ENCODE data around the gene SNX5. TPM values are rescaled to one million over a fixed set of nuclear protein-coding genes. Genes with fewer than 3 reads are reported as not detected.

Gene SNX5
- total and polyA plus RNA-seq, 2 of the 13 experiments (the other 11 are each of a cell fraction or from before 2014, with no cell fraction given), result 664 to 1,040 TPM

DNA sequence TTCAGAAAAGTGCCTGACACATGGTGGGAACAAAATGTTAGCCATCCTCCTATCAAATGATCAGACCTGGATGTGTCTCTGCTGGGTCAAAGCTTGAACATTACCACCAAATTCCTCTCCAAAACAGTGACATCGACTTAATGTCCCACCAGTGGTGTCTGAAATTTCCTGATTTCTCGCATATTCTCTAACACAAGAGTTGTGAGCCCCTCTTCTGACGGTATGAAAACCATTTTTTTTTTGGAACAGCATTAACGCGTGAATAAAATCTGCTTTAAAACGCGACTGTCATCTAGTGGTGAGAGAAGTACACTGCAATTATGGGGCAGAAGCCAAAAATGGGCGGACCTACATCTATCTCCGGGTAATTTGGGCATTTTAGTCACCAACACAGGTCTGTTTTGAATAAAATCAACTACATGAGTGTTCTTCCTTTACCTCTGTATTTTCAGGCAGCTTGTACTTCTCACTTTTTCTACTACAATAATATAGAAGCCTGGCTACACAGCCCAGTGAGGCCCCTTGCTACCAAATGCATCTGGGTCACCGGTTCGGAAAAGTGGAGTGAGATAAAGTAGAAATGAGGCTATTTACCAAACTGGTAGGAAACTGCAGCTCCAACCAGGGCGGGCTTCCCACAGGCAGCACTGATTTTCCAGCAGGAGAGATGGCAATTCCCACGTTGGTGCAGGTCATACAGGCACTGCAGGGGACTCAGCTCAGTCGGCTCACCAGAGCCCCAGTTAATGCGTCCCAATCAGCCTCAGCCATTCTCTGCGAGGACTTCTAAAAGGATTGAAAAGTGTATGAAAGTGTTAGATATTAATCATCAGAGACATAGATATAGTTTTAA is 27.6 kb upstream of the SNX5 start (continued):
- TF ChIP-seq, protein P1, sequence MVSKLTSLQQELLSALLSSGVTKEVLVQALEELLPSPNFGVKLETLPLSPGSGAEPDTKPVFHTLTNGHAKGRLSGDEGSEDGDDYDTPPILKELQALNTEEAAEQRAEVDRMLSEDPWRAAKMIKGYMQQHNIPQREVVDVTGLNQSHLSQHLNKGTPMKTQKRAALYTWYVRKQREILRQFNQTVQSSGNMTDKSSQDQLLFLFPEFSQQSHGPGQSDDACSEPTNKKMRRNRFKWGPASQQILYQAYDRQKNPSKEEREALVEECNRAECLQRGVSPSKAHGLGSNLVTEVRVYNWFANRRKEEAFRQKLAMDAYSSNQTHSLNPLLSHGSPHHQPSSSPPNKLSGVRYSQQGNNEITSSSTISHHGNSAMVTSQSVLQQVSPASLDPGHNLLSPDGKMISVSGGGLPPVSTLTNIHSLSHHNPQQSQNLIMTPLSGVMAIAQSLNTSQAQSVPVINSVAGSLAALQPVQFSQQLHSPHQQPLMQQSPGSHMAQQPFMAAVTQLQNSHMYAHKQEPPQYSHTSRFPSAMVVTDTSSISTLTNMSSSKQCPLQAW (CRISPR knock-in tag; IDR thresholded peaks at IDR 0.05), result peak; percentile 73; the same call in 1 of the 2 replicates

DNA sequence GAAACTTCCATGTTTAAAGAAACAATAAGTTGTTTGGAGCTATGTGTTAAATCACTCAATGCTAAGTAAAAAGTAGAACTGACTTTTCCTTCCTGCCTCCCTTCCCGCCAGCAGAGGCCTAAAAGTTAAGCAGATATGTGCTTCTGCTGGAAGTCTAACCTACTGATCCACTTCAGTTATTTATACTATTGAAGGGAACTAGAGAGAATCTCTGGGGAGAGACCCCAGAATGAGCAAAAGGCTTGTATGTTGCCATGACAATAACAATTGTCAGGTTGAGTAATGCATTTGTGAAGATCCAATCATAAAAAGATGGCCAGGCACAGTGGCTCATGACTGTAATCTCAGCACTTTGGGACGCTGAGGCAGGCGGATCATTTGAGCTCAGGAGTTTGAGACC is 25.0 kb upstream of the SNX5 start:
- H3K4me1 ChIP-seq (ENCODE audit: insufficient read depth, low read length), result peaks cover 23% of the 10 kb centered on the region
- no peak overlapping the region for H3K4me3 ChIP-seq (replicated peaks in 1 of 3; ENCODE audit: insufficient read depth in 1 of 3, low read depth in 2 of 3, low read length in 3 of 3)
- no peaks in the 10 kb centered on the region for H3K9me3 ChIP-seq (ENCODE audit: low read length)
- ATAC-seq, result no peak
- peaks cover 3% of the 10 kb centered on the region for H3K79me2 ChIP-seq (ENCODE audit: insufficient read depth, low read length)
- H3K27me3 ChIP-seq (ENCODE audit: control insufficient read depth in 1 of 2, insufficient read depth in 2 of 2, low read length in 2 of 2), result peaks cover 2 to 10% of the 10 kb centered on the region in 2 experiments; a peak in 1 of 5 replicates
- peaks cover 8 to 23% of the 10 kb centered on the region in 2 experiments for H3K36me3 ChIP-seq (replicated peaks in 1 of 2; ENCODE audit: control insufficient read depth in 1 of 2, insufficient read depth in 2 of 2, low read length in 2 of 2)
- no peak overlapping the region for H3K9ac ChIP-seq (ENCODE audit: insufficient read depth, low read depth, low read length)
- H3K4me2 ChIP-seq (ENCODE audit: low read depth, low read length), result no peak overlapping the region
- no peak overlapping the region for H2AFZ ChIP-seq (ENCODE audit: low read length)
- ChIA-PET CTCF (ENCODE audit: low intra/inter-chr PET ratio, low total read pairs) (no interaction called here), POLR2A (no interaction called here)
- DNase-seq (ENCODE audit: low spot score), result no peak
- 96% methylated on average over 3 of the region's 3 CpGs for WGBS (ENCODE audit: low lambda C conversion rate)
- no peak overlapping the region for H3K27ac ChIP-seq (ENCODE audit: extremely low read length, insufficient read depth, low read length)
- no peaks in the 10 kb centered on the region for H4K20me1 ChIP-seq (ENCODE audit: insufficient read depth, low read length)
- intact Hi-C loops (cut with micrococcal nuclease; ENCODE audit: unreplicated experiment), result no loop called here
- in situ Hi-C loops (cut with HindIII; ENCODE audit: extremely low pct_ligation_motif_present, low pct_unique_long_range_greater_than_20kb), result no loop called here
- no TSS peak for BruUV-seq (replicated peaks)
- no peak for FAIRE-seq
- no peak for TF ChIP-seq FOSL2 (CRISPR knock-in tag; IDR thresholded peaks at IDR 0.05)
- TF ChIP-seq, protein P2, sequence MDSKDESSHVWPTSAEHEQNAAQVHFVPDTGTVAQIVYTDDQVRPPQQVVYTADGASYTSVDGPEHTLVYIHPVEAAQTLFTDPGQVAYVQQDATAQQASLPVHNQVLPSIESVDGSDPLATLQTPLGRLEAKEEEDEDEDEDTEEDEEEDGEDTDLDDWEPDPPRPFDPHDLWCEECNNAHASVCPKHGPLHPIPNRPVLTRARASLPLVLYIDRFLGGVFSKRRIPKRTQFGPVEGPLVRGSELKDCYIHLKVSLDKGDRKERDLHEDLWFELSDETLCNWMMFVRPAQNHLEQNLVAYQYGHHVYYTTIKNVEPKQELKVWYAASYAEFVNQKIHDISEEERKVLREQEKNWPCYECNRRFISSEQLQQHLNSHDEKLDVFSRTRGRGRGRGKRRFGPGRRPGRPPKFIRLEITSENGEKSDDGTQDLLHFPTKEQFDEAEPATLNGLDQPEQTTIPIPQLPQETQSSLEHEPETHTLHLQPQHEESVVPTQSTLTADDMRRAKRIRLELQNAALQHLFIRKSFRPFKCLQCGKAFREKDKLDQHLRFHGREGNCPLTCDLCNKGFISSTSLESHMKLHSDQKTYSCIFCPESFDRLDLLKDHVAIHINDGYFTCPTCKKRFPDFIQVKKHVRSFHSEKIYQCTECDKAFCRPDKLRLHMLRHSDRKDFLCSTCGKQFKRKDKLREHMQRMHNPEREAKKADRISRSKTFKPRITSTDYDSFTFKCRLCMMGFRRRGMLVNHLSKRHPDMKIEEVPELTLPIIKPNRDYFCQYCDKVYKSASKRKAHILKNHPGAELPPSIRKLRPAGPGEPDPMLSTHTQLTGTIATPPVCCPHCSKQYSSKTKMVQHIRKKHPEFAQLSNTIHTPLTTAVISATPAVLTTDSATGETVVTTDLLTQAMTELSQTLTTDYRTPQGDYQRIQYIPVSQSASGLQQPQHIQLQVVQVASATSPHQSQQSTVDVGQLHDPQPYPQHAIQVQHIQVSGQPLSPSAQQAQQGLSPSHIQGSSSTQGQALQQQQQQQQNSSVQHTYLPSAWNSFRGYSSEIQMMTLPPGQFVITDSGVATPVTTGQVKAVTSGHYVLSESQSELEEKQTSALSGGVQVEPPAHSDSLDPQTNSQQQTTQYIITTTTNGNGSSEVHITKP (CRISPR knock-in tag; IDR thresholded peaks at IDR 0.05; ENCODE audit: low read depth), result no peak
- TF ChIP-seq SIX4 (CRISPR knock-in tag; IDR thresholded peaks at IDR 0.05), result no peak
- TF ChIP-seq TBX2 (CRISPR knock-in tag; IDR thresholded peaks at IDR 0.05; ENCODE audit: borderline replicate concordance), result no peak
- TF ChIP-seq ZNF343 (CRISPR knock-in tag; IDR thresholded peaks at IDR 0.05), result no peak
- peak; percentile 14; the same call in 1 of the 2 replicates for TF ChIP-seq RFX1 (IDR thresholded peaks at IDR 0.05)
- no peak for TF ChIP-seq ATAD3A (CRISPR knock-in tag; IDR thresholded peaks at IDR 0.05)
- TF ChIP-seq CREM (IDR thresholded peaks at IDR 0.05), result peak; percentile 18; the same call in 1 of the 2 replicates
- no peak for TF ChIP-seq CREM (CRISPR knock-in tag; IDR thresholded peaks at IDR 0.05)
- TF ChIP-seq TOPORS (CRISPR knock-in tag; IDR thresholded peaks at IDR 0.05), result no peak
- no peak for TF ChIP-seq FOXM1 (CRISPR knock-in tag; IDR thresholded peaks at IDR 0.05)
- TF ChIP-seq, protein P3, sequence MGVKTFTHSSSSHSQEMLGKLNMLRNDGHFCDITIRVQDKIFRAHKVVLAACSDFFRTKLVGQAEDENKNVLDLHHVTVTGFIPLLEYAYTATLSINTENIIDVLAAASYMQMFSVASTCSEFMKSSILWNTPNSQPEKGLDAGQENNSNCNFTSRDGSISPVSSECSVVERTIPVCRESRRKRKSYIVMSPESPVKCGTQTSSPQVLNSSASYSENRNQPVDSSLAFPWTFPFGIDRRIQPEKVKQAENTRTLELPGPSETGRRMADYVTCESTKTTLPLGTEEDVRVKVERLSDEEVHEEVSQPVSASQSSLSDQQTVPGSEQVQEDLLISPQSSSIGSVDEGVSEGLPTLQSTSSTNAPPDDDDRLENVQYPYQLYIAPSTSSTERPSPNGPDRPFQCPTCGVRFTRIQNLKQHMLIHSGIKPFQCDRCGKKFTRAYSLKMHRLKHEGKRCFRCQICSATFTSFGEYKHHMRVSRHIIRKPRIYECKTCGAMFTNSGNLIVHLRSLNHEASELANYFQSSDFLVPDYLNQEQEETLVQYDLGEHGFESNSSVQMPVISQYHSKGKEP (CRISPR knock-in tag; IDR thresholded peaks at IDR 0.05), result no peak
- TF ChIP-seq, protein P4, sequence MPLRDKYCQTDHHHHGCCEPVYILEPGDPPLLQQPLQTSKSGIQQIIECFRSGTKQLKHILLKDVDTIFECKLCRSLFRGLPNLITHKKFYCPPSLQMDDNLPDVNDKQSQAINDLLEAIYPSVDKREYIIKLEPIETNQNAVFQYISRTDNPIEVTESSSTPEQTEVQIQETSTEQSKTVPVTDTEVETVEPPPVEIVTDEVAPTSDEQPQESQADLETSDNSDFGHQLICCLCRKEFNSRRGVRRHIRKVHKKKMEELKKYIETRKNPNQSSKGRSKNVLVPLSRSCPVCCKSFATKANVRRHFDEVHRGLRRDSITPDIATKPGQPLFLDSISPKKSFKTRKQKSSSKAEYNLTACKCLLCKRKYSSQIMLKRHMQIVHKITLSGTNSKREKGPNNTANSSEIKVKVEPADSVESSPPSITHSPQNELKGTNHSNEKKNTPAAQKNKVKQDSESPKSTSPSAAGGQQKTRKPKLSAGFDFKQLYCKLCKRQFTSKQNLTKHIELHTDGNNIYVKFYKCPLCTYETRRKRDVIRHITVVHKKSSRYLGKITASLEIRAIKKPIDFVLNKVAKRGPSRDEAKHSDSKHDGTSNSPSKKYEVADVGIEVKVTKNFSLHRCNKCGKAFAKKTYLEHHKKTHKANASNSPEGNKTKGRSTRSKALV (CRISPR knock-in tag; IDR thresholded peaks at IDR 0.05), result no peak
